NT2/D1 (cell line): ENCODE measurements around the gene FOXA1.

Experiments used
- SUZ12 ChIP-seq: IDR thresholded peaks from 2 replicates; pipeline ENCODE4 v1.6.1; 2011; ENCODE audit not compliant: insufficient read length, insufficient read depth; ENCODE audit errors: extremely low read depth
- YY1 ChIP-seq: IDR thresholded peaks from 2 replicates; pipeline ENCODE4 v1.6.1; 2011; ENCODE audit not compliant: insufficient read length, insufficient read depth
- ZNF274 ChIP-seq: IDR thresholded peaks from 2 replicates; pipeline ENCODE4 v1.6.1; 2011; ENCODE audit warnings: mild to moderate bottlenecking, low read depth, low read length

DNA sequence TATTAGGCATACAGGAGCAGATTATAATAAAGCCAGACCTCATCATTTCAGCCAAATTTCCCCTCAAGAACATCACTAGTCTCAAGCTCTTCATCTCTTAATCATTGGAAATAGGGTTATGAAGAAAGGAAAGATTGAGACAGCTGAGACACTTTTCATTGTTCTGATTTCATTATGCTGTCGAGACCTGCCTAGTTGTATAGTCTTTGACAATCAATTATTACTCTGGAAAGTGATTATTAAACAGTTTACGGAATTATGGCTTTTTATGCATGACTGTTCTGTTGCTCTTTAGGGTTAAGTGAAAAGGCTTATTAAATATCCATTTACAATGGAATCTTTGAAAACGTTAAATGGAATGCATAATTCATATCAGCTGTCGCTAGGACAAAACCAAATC, 48.7 kb upstream of the FOXA1 start:
- TF ChIP-seq ZNF274 (no peak), YY1 (no peak), SUZ12 (no peak)
